ENCODE results near the gene TGFBR2. TPM values are rescaled to one million over a fixed set of nuclear protein-coding genes. Genes with fewer than 3 reads are reported as not detected.

The TGFBR2 gene
- polyA plus RNA-seq, 1 donor (not counting 4 experiments of a cell fraction or from before 2014, with no cell fraction given): 303 TPM

DNA sequence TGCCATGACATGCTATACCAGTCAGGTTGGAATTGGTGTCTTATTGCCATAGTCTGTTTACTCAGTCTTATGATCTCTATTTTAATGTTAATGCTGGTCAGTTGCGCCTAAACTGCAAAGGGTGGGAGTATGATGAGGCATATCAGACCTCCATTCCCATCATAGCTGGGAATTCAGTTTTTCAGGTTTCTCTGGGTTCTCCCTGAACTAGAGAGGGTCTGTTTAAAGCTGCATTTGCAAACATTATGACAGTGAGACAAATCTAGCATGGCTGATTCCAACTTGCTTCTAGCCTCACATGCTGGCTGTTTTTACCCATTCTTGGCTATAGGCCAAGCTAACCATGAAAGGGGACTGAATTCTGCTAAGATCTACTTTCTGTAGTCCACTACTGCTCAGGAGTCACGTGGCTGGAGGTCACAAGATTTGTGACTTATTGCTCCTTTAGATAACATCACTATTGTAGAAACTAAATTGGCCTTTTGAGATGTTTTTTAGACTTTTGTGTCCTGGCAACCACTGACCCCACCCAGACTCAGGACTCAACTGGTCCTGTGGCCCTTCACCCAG lies 96.5 kb downstream of the TGFBR2 start:
- Histone ChIP-seq H3K9me1 (ENCODE audit: control insufficient read depth, extremely low read depth, insufficient read depth, low read length) (no peaks in the 10 kb centered on the region), H2AFZ (ENCODE audit: control insufficient read depth, low read length) (no peak overlapping the region), H3K79me2 (ENCODE audit: control insufficient read depth, insufficient read depth, low read length) (no peaks in the 10 kb centered on the region), H3K9me3 (ENCODE audit: control insufficient read depth, low read depth, low read length) (no peaks in the 10 kb centered on the region), H3K4me3 (ENCODE audit: control insufficient read depth in 2 of 3, extremely low read depth in 1 of 3, insufficient read depth in 2 of 3, low read depth in 1 of 3, low read length in 3 of 3) (no peak overlapping the region), H3K9ac (ENCODE audit: control insufficient read depth, extremely low read depth, insufficient read depth, low read length) (no peak overlapping the region), H3K4me2 (ENCODE audit: control insufficient read depth, extremely low read depth, insufficient read depth, low read depth, low read length) (no peak overlapping the region), H3K36me3 (ENCODE audit: control insufficient read depth in 2 of 2, extremely low read depth in 1 of 2, insufficient read depth in 2 of 2, low read length in 2 of 2) (peaks cover 0 to 2% of the 10 kb centered on the region in 2 experiments), H4K20me1 (ENCODE audit: control insufficient read depth, extremely low read depth, insufficient read depth, low read length) (no peaks in the 10 kb centered on the region), H3K4me1 (ENCODE audit: control insufficient read depth, extremely low read depth, insufficient read depth, low read length) (peaks cover 4% of the 10 kb centered on the region), H3K27ac (ENCODE audit: control insufficient read depth, insufficient read depth, low read length) (no peak overlapping the region), H3K27me3 (ENCODE audit: control insufficient read depth, extremely low read depth, insufficient read depth, low read length) (no peaks in the 10 kb centered on the region)
- no peak for TF ChIP-seq EZH2 (IDR thresholded peaks at IDR 0.05; ENCODE audit: low read length)
- dilution Hi-C loops (cut with MboI; ENCODE audit: extremely low pct_ligation_motif_present, low sequenced_read_pairs): no loop called here
- no peak for DNase-seq (ENCODE audit: low read depth, low spot score)
- FAIRE-seq: peak; percentile 36

DNA sequence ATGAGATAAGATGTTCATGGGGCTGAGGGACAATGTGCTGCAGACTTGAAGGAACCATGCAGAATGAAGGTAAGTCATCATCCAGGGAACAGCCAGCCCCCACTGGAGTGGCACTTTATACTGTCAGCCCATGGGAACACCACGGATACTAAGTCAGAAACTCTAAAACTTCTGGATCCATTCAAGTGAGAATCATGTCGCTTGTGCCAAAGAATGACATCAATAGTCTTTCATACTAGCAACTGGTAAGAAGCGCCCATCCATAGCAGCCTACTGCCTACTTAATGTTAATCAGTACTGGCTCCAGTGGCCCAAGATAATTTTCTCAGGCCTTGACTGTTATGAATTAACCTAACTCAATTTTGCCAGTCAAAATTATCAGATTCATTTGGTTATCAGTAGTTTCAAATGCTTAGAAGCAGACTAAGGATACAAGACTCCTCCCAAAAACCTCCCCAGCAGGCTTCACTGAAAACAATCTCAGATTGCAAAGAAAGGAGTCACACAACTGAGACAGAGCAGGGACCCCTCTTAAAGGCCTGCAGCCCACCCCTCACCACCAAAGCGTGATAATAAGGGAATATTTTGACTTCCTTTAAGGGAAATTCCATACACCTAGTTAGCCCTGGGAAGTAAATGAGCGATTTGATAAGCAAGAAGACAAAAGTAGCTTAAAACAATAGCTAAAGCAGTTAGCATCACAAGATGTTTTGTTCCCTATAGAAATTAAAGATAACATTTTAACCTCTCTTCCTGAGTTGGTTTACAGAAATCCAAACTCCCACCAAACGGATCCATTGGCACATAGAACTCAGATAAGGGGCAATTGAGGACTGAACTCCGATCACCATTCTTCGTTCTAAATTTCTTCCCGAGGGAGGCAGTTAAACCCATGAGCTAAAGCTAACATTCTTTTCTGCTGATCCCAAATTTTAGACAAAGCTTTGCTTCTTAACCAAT lies 98.8 kb downstream of the TGFBR2 start:
- no peak overlapping the region for H3K27ac ChIP-seq (ENCODE audit: control insufficient read depth, insufficient read depth, low read length)
- no peaks in the 10 kb centered on the region for H4K20me1 ChIP-seq (ENCODE audit: control insufficient read depth, extremely low read depth, insufficient read depth, low read length)
- dilution Hi-C loops (cut with MboI; ENCODE audit: extremely low pct_ligation_motif_present, low sequenced_read_pairs): no loop called here
- FAIRE-seq (no peak), DNase-seq (ENCODE audit: low read depth, low spot score) (no peak)
- H3K79me2 ChIP-seq (ENCODE audit: control insufficient read depth, insufficient read depth, low read length): no peaks in the 10 kb centered on the region
- no peak overlapping the region for H2AFZ ChIP-seq (ENCODE audit: control insufficient read depth, low read length)
- TF ChIP-seq, protein P1, sequence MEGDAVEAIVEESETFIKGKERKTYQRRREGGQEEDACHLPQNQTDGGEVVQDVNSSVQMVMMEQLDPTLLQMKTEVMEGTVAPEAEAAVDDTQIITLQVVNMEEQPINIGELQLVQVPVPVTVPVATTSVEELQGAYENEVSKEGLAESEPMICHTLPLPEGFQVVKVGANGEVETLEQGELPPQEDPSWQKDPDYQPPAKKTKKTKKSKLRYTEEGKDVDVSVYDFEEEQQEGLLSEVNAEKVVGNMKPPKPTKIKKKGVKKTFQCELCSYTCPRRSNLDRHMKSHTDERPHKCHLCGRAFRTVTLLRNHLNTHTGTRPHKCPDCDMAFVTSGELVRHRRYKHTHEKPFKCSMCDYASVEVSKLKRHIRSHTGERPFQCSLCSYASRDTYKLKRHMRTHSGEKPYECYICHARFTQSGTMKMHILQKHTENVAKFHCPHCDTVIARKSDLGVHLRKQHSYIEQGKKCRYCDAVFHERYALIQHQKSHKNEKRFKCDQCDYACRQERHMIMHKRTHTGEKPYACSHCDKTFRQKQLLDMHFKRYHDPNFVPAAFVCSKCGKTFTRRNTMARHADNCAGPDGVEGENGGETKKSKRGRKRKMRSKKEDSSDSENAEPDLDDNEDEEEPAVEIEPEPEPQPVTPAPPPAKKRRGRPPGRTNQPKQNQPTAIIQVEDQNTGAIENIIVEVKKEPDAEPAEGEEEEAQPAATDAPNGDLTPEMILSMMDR (optimal IDR thresholded peaks at IDR 0.05 in 1 of 3, IDR thresholded peaks at IDR 0.05 in 1 of 3, conservative IDR thresholded peaks at IDR 0.05 in 1 of 3; ENCODE audit: extremely low read depth in 1 of 3, insufficient read depth in 2 of 3, low read length in 3 of 3): no peak
- TF ChIP-seq EZH2 (IDR thresholded peaks at IDR 0.05; ENCODE audit: low read length): no peak
- H3K4me3 ChIP-seq (ENCODE audit: control insufficient read depth in 2 of 3, extremely low read depth in 1 of 3, insufficient read depth in 2 of 3, low read depth in 1 of 3, low read length in 3 of 3): no peak overlapping the region
- H3K27me3 ChIP-seq (ENCODE audit: control insufficient read depth, extremely low read depth, insufficient read depth, low read length): no peaks in the 10 kb centered on the region
- H3K9me1 ChIP-seq (ENCODE audit: control insufficient read depth, extremely low read depth, insufficient read depth, low read length): no peaks in the 10 kb centered on the region
- no peaks in the 10 kb centered on the region for H3K36me3 ChIP-seq (ENCODE audit: control insufficient read depth in 2 of 2, extremely low read depth in 1 of 2, insufficient read depth in 2 of 2, low read length in 2 of 2)
- H3K4me1 ChIP-seq (ENCODE audit: control insufficient read depth, extremely low read depth, insufficient read depth, low read length): peaks cover 2% of the 10 kb centered on the region
- no peaks in the 10 kb centered on the region for H3K9me3 ChIP-seq (ENCODE audit: control insufficient read depth, low read depth, low read length)
- no peak overlapping the region for H3K4me2 ChIP-seq (ENCODE audit: control insufficient read depth, extremely low read depth, insufficient read depth, low read depth, low read length)
- H3K9ac ChIP-seq (ENCODE audit: control insufficient read depth, extremely low read depth, insufficient read depth, low read length): no peak overlapping the region

All from keratinocyte (primary cell).